Measurements from ENCODE around the gene EIF2S3B. TPM values are rescaled to one million over a fixed set of nuclear protein-coding genes. Genes with fewer than 3 reads are reported as not detected.
"Not testable (repeated sequence)": the region's sequence is repeated elsewhere in the genome, so short reads cannot be mapped to it uniquely, and the experiment has no call there.

Gene EIF2S3B
- total RNA-seq, 1 donor from 2014 or later, result 1.8 TPM

- no peak overlapping the region for H3K9ac ChIP-seq
- H3K4me1 ChIP-seq, result peaks cover 4% of the 10 kb centered on the region
- no peaks in the 10 kb centered on the region for H3K27me3 Mint-ChIP-seq (ENCODE audit: insufficient read depth, low read depth)
- H3K79me2 ChIP-seq (ENCODE audit: low read depth), result no peaks in the 10 kb centered on the region
- H3K36me3 Mint-ChIP-seq, result no peaks in the 10 kb centered on the region
- no peak overlapping the region for H3K4me3 ChIP-seq
- TF ChIP-seq CTCF (IDR thresholded peaks at IDR 0.05) (no peak), EZH2phosphoT487 (IDR thresholded peaks at IDR 0.05) (no peak), EZH2 (IDR thresholded peaks at IDR 0.05) (no peak)
- H3K4me3 Mint-ChIP-seq, result no peak overlapping the region
- no peak overlapping the region for H3K27ac ChIP-seq
- no peak overlapping the region for H3K27ac Mint-ChIP-seq
- H3K9me3 ChIP-seq (ENCODE audit: low read depth), result no peaks in the 10 kb centered on the region
- H2AFZ ChIP-seq (replicated peaks), result no peak overlapping the region
- no peaks in the 10 kb centered on the region for H3K27me3 ChIP-seq
- H3K9me3 Mint-ChIP-seq, result peaks cover 2% of the 10 kb centered on the region
- H4K20me1 ChIP-seq (ENCODE audit: low read depth), result no peaks in the 10 kb centered on the region
- H3K36me3 ChIP-seq, result no peaks in the 10 kb centered on the region
- no peak overlapping the region for H3K4me2 ChIP-seq
- DNase-seq (ENCODE audit: low spot score), result peak; percentile 16
- H3F3A ChIP-seq (ENCODE audit: low read depth), result no peaks in the 10 kb centered on the region
- H3K4me1 Mint-ChIP-seq, result no peaks in the 10 kb centered on the region
Observed at GRCh38 chr12:10466311-10466710, 39.4 kb upstream of the EIF2S3B start.

GRCh38 chr12:10469701-10470100 is 36.0 kb upstream of the EIF2S3B start:
- no peaks in the 10 kb centered on the region for H3K36me3 Mint-ChIP-seq

GRCh38 chr12:10472808-10473207 is 32.9 kb upstream of the EIF2S3B start:
- not testable (repeated sequence) for H3K9ac ChIP-seq; H3K27me3 Mint-ChIP-seq (ENCODE audit: insufficient read depth, low read depth); H2AFZ ChIP-seq (replicated peaks); H3K4me1 ChIP-seq; H3K4me3 Mint-ChIP-seq; DNase-seq (ENCODE audit: low spot score); H4K20me1 ChIP-seq (ENCODE audit: low read depth); H3K27ac ChIP-seq; H3K27me3 ChIP-seq; H3K9me3 Mint-ChIP-seq; H3K4me2 ChIP-seq; H3K4me3 ChIP-seq; H3K79me2 ChIP-seq (ENCODE audit: low read depth); H3K36me3 ChIP-seq; H3K9me3 ChIP-seq (ENCODE audit: low read depth); H3F3A ChIP-seq (ENCODE audit: low read depth); H3K36me3 Mint-ChIP-seq; H3K27ac Mint-ChIP-seq; H3K4me1 Mint-ChIP-seq

More at GRCh38 chr12:10469701-10470100, 36.0 kb upstream of the EIF2S3B start:
- no peaks in the 10 kb centered on the region for H3K79me2 ChIP-seq (ENCODE audit: low read depth)
- DNase-seq (ENCODE audit: low spot score), result no peak
- no peak for TF ChIP-seq CTCF (IDR thresholded peaks at IDR 0.05)
- no peak for TF ChIP-seq EZH2phosphoT487 (IDR thresholded peaks at IDR 0.05)
- TF ChIP-seq EZH2 (IDR thresholded peaks at IDR 0.05), result no peak
- no peak overlapping the region for H3K4me3 Mint-ChIP-seq
- no peak overlapping the region for H3K9ac ChIP-seq
- no peaks in the 10 kb centered on the region for H3K9me3 ChIP-seq (ENCODE audit: low read depth)
- H4K20me1 ChIP-seq (ENCODE audit: low read depth), result no peaks in the 10 kb centered on the region
- no peaks in the 10 kb centered on the region for H3K4me1 Mint-ChIP-seq
- H2AFZ ChIP-seq (replicated peaks), result no peak overlapping the region
- H3K27me3 ChIP-seq, result no peaks in the 10 kb centered on the region
- no peak overlapping the region for H3K4me3 ChIP-seq
- H3K36me3 ChIP-seq, result no peaks in the 10 kb centered on the region
- H3K27me3 Mint-ChIP-seq (ENCODE audit: insufficient read depth, low read depth), result no peaks in the 10 kb centered on the region
- no peaks in the 10 kb centered on the region for H3K9me3 Mint-ChIP-seq
- no peak overlapping the region for H3K27ac Mint-ChIP-seq
- peaks cover 4% of the 10 kb centered on the region for H3K4me1 ChIP-seq
- H3K27ac ChIP-seq, result no peak overlapping the region
- no peak overlapping the region for H3K4me2 ChIP-seq
- no peaks in the 10 kb centered on the region for H3F3A ChIP-seq (ENCODE audit: low read depth)

DNA sequence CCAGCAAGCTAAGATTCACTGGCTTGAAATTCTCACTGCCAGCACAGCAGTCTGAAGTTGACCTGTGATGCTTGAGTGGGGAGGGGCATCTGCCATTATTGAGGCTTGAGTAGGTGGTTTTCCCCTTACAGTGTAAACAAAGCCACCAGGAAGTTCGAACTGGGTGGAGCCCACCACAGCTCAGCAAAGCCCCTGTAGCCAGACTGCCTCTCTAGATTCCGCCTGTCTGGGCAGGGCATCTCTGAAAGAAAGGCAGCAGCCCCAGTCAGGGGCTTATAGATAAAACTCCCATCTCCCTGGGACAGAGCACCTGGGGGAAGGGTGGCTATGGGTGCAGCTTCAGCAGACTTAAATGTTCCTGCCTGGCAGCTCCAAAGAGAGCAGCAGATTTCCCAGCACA is 23.8 kb upstream of the EIF2S3B start:
- H3K27ac ChIP-seq; H3K27me3 Mint-ChIP-seq (ENCODE audit: insufficient read depth, low read depth): not testable (repeated sequence)

DNA sequence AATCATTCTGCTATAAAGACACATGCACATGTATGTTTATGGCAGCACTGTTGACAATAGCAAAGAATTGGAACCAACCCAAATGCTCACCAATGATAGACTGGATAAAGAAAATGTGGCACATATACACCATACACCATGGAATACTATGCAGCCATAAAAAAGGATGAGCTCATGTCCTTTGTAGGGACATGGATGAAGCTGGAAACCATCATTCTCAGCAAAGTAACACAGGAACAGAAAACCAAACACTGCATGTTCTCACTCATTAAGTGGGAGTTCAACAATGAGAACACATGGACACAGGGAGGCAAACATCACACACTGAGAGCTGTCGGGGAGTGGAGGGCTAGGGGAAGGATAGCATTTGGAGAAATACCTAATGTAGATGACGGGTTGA is 18.4 kb upstream of the EIF2S3B start:
- H3K4me3 Mint-ChIP-seq, result not testable (repeated sequence)

More for the DNA sequence above, 23.8 kb upstream of the EIF2S3B start:
- H2AFZ ChIP-seq (replicated peaks); H3F3A ChIP-seq (ENCODE audit: low read depth); H3K79me2 ChIP-seq (ENCODE audit: low read depth); H3K27ac Mint-ChIP-seq; H3K27me3 ChIP-seq; H3K4me1 Mint-ChIP-seq; H3K4me1 ChIP-seq; H3K36me3 ChIP-seq; H3K9me3 ChIP-seq (ENCODE audit: low read depth); H3K9ac ChIP-seq; DNase-seq (ENCODE audit: low spot score); H3K4me3 ChIP-seq; H3K36me3 Mint-ChIP-seq; H3K9me3 Mint-ChIP-seq; H4K20me1 ChIP-seq (ENCODE audit: low read depth); H3K4me3 Mint-ChIP-seq; H3K4me2 ChIP-seq: not testable (repeated sequence)

More for the DNA sequence above, 18.4 kb upstream of the EIF2S3B start:
- not testable (repeated sequence) for H3K27ac ChIP-seq; H2AFZ ChIP-seq (replicated peaks); H3K9me3 ChIP-seq (ENCODE audit: low read depth); H3K4me1 Mint-ChIP-seq; H3K4me2 ChIP-seq; H3K79me2 ChIP-seq (ENCODE audit: low read depth); H3K9ac ChIP-seq; H3K27me3 Mint-ChIP-seq (ENCODE audit: insufficient read depth, low read depth); H3K9me3 Mint-ChIP-seq; H3F3A ChIP-seq (ENCODE audit: low read depth); DNase-seq (ENCODE audit: low spot score); H3K4me3 ChIP-seq; H3K36me3 Mint-ChIP-seq; H4K20me1 ChIP-seq (ENCODE audit: low read depth); H3K36me3 ChIP-seq; H3K27me3 ChIP-seq; H3K4me1 ChIP-seq; H3K27ac Mint-ChIP-seq
